Measurements from ENCODE around the gene NSUN6.

Gene NSUN6

DNA sequence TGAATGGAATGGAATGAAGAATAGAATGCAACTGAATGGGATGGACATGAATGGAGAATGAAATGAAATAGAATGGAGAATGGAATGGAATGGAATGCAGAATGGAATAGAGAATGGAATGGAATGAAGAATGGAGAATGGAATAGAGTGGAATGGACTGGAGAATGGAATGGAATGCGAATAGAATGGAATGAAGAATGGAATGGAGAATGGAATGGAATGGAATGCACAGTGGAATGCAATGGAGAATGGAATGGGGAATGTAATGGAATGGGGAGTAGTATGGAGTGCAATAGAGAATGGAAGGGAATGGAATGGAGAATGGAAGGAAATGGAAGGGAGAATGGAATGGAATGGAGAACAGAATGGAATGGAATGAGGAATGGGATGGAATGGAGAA lies 93.4 kb downstream of the NSUN6 start:
- no peak for DNase-seq

- DNase-seq = no peak
Measured at GRCh38 chr10:18556522-18557147, 94.8 kb downstream of the NSUN6 start.

DNA sequence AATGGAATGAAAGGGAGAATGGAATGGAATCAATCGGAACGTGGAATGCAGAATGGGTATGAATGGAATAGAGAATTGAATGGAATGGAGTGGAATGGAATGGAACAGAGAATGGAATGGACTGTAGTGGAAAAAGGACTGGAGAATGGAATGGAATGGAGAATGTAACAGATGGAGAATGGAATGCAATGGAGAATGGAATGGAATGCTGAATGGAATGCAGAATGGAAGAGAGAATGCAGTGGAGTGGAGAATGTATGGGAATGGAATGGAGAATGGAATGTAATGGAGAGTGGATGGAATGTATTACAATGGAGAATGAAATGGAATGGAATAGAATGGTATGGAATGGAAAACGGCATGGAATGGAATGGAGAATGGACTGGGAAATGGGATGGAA lies 96.9 kb downstream of the NSUN6 start:
- no peak for DNase-seq

GRCh38 chr10:18551473-18551872 lies 99.9 kb downstream of the NSUN6 start:
- no peak for DNase-seq

GRCh38 chr10:18549105-18549504 lies 102.3 kb downstream of the NSUN6 start:
- DNase-seq = no peak

- DNase-seq = no peak
Measured at GRCh38 chr10:18545621-18546305, 105.6 kb downstream of the NSUN6 start.

- no peak for DNase-seq
Measured at GRCh38 chr10:18542832-18543231, 108.6 kb downstream of the NSUN6 start.

DNA sequence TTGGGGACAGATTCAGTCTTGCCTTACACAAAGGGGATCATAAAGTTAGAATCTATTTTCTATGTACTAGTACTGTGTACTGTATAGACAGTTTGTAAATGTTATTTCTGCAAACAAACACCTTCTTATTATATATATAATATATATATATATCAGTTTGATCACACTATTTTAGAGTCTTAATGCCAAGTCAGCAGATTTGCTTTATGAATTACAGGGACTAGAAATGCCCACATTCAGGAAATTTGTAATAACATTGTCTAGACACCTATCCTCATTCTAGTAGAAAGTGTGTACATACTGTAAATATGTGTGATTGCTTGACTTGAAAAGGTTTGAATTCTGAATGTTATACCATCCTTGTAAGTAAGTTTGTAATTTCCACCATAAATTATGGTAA lies 111.2 kb downstream of the NSUN6 start:
- no peak for DNase-seq

- DNase-seq = no peak
Measured at GRCh38 chr10:18539335-18539734, 112.1 kb downstream of the NSUN6 start.

GRCh38 chr10:18533896-18534295 lies 117.5 kb downstream of the NSUN6 start:
- no peak for DNase-seq

DNA sequence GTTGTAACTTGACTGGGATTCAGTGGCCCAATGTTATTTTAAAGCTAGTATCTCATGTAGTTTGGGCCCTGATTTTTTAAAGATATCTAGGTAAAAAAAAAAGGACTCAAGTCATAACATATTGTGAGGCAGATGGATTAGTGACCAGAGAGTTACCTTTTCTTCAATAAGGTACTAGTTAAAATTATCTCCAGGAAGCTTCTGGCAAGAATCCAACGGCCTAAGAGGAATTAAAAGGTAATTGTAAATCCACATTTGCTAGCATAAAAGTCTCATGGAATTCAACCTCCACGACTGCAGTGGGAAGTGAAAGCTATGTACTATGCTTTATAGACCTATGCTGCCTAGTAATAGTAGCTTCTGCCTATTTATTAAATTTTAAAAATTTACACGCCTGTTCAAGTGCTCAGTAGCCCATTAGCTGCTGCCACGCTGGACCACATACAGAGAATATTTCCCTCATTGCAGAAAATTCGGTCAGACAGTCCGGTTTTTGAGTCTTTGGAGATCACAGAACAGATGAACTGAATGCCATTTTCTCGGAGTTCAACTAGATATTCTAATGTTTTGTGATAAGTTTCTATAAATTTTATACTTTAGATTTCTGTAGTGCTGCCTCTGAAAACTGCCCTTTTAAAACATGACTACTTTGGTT lies 118.4 kb downstream of the NSUN6 start:
- DNase-seq = no peak

DNA sequence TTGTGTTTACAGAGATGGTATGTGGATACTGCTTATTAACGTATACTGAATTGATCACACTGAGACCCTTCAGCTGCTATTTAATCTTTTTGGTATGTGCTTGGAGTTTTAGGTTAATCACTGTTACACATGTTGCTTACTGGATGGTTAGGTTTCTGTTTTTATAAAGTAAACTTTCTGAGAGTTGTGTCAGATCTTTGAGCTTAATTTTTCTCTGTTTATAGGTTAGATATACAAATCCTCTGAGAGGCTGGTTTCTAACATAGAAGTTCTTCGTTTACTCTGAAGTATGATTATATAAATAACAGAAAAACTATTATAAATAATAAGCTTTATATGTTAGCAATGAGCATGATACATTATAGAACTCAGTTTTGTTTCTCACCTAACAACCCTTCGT lies 123.1 kb downstream of the NSUN6 start:
- no peak for DNase-seq

DNA sequence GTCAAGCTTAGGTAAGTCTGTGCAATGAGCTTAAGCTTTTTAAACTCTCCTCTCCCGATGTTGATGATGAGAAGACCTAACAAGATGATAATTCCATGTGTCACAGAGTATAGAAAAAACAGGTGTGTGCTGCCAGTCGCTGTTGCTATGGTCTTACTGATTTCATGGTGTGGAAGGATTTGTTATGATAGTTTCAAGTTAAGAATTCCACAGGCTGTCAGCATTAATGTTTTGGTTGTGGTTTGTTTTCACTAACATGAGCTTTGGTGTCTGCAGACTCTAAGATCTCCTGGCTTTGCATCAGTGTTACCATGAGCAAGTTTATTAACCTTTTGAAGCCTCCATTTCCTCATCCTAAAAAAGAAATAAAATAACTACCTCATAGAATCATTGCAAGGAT lies 123.7 kb downstream of the NSUN6 start:
- DNase-seq = no peak

- DNase-seq = no peak
Measured at GRCh38 chr10:18523858-18524257, 127.5 kb downstream of the NSUN6 start.

GRCh38 chr10:18523025-18523424 lies 128.4 kb downstream of the NSUN6 start:
- no peak for DNase-seq

- no peak for DNase-seq
Measured at GRCh38 chr10:18516851-18517250, 134.5 kb downstream of the NSUN6 start.

GRCh38 chr10:18514537-18514936 lies 136.8 kb downstream of the NSUN6 start:
- no peak for DNase-seq

- DNase-seq = no peak
Measured at GRCh38 chr10:18508587-18508986, 142.8 kb downstream of the NSUN6 start.

GRCh38 chr10:18505456-18506118 lies 145.8 kb downstream of the NSUN6 start:
- no peak for DNase-seq

DNA sequence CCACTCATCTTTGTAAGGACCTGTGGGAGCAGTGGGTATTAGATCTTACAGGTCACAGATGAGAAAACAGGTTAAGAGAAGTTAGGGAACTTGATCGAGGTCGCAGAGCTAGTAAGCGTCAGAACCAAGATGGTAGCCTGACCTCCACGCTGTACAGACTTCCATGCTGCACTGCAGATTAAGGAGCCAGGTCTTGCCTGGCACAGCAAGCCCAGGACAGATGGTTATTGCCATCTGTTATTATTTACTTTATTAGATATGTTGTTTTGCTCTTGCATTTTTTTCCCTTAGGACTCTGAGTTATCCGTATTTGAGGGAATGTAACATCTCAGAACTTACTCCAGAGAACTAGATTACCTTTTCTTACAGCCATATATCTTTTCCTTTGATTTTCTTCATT lies 147.2 kb downstream of the NSUN6 start:
- no peak for DNase-seq

DNA sequence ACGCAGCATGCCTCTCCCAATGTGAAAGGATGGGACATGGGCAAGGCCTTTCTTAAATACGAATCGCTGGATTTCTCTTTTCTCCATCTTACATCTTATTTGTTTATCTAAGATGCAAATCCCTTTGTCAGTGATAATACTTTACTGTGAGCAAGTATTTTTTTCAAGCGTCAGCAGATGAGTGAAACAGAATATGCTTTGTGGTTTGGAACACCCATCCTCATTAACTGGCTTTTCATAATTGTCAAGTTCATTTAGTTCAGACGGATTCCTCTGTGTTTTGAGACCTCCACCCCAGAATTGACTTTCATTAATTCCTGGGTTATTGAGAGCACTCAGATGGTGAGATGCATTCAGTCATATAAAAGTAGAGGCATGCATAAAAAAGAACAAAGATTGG lies 149.8 kb downstream of the NSUN6 start:
- DNase-seq = no peak

- DNase-seq = no peak
Measured at GRCh38 chr10:18501198-18501597, 150.2 kb downstream of the NSUN6 start.

DNA sequence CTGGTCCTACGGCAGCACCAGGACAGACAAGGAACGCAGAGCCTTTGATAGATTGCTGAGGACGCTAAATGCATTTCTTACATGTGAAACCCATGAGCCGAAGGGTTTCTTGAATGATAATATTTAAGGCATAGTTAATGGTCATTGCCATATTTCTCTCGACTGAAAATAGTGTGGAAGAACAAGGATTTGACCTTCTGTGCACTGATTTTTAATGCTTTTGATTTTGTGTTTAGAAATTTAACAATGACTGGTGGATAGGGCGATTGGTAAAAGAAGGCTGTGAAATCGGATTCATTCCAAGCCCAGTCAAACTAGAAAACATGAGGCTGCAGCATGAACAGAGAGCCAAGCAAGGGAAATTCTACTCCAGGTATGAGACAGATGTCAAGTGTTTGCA lies 150.8 kb downstream of the NSUN6 start:
- no peak for DNase-seq

GRCh38 chr10:18498998-18499397 lies 152.4 kb downstream of the NSUN6 start:
- no peak for DNase-seq
